Gastrocnemius medialis (tissue), 4 donors: Measurements from ENCODE around the gene MAD1L1. TPM values are rescaled to one million over a fixed set of nuclear protein-coding genes. Genes with fewer than 3 reads are reported as not detected.

Experiments used
- ATAC-seq, 2 donors: fragments of 150-250 bp; one replicate each; pipeline ENCODE4 v1.9.1; 2016
- DNase-seq, 2 donors: peaks; one replicate each; pipeline ENCODE4 v3.0.0-alpha.2; 2019
- H3K27ac ChIP-seq, 4 donors: fragments of 200-600 bp; sonication (generic); 1 replicate in 1 of 4; 2 replicates in 3 of 4; pipeline ENCODE4 v1.5.1; 2016 to 2018; ENCODE audit warnings: mild to moderate bottlenecking in 2 of 4, moderate library complexity in 1 of 4
- H3K27me3 ChIP-seq, 3 donors: fragments of 200-600 bp; sonication (generic) in 2 of 3; 1 replicate in 1 of 3; 2 replicates in 2 of 3; pipeline versions ENCODE4 v1.5.1 to v1.6.0; 2016 to 2019; ENCODE audit warnings: mild to moderate bottlenecking in 1 of 3, moderate library complexity in 1 of 3
- H3K36me3 ChIP-seq, 2 donors: fragments of 200-600 bp; sonication (generic) in 1 of 2; one replicate each; pipeline ENCODE4 v1.5.1; 2017 to 2018
- H3K4me1 ChIP-seq, 2 donors: fragments of 200-600 bp; sonication (generic) in 1 of 2; one replicate each; pipeline ENCODE4 v1.5.1; 2016 to 2017; ENCODE audit warnings: mild to moderate bottlenecking in 2 of 2
- H3K4me3 ChIP-seq, 4 donors: fragments of 200-600 bp; sonication (generic) in 3 of 4; 1 replicate in 1 of 4; 2 replicates in 3 of 4; pipeline ENCODE4 v1.5.1; 2016 to 2019; ENCODE audit warnings: mild to moderate bottlenecking in 2 of 4
- H3K9me3 ChIP-seq, 3 donors: fragments of 200-600 bp; sonication (generic) in 2 of 3; 1 replicate in 1 of 3; 2 replicates in 2 of 3; pipeline ENCODE4 v1.5.1; 2016 to 2019
- CTCF ChIP-seq, 5 experiments: fragments of 450-650 bp in 3 of 5; fragments of 200-600 bp in 2 of 5; sonication (generic) in 2 of 5; IDR thresholded peaks in 4 of 5; conservative IDR thresholded peaks in 1 of 5; 1 replicate in 4 of 5; 2 replicates in 1 of 5; pipeline ENCODE4 v1.5.1; 2016 to 2019; ENCODE audit warnings: antibody characterized with exemption in 5 of 5, mild to moderate bottlenecking in 3 of 5, moderate library complexity in 3 of 5
- POLR2A ChIP-seq, 2 donors: fragments of 450-650 bp; IDR thresholded peaks; one replicate each; pipeline ENCODE4 v1.6.1; 2017; ENCODE audit warnings: antibody characterized with exemption in 2 of 2, mild to moderate bottlenecking in 2 of 2, moderate library complexity in 2 of 2
- in situ Hi-C, 4 donors: fragments of 200-750 bp; cut with MboI; loops; one replicate each; pipeline versions ENCODE4 v1.15.0 to v1.8.0; 2017; ENCODE audit warnings: low sequenced_read_pairs in 4 of 4
- intact Hi-C: fragments of 100-400 bp; cut with DNase I; formaldehyde crosslinking; loops from one replicate; pipeline ENCODE4 v1.15.1; 2023; ENCODE audit warnings: low total_unique reads
- total RNA-seq, 4 donors: library from RNA; depleted of rRNA; stranded (reverse); fragments of >200 nt; gene quantifications; one replicate each; pipeline versions ENCODE4 v1.1.0 to v1.2.3, GENCODE V29; 2016

The MAD1L1 gene
- total RNA-seq, 4 donors from 2014 or later = 19.7 to 32.4 (median 22.7) TPM

DNA sequence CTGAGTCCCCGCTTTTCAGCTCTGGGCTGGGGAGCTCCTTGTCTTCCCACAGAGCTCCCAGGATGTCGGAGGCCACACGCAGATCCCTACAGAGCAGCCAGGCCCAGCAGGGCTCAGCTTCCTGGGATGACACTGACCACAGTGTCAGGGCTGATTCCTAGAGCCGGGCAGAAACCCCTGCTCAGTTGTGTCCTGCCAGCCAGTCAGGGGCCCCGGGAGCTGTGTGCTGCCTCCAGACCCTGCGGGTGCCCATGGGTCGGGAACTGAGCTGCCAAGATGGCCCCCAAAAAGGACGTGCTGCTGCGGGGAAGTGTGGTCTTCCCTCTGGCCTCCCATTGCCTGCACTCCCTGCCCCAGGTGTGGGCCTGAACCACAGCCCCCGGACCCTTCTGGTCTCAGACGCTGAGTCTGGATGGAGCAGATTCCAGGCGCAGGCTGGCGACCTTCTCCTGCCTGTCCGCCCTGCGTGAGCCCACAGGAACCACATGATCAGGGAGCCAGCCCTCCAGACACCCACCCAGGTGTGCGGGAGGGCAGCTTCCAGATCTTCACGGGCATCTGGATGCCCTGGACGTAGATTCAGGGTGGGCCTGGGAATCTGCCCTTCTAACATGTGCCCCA, 217.4 kb downstream of the MAD1L1 start:
- Histone ChIP-seq H3K4me1 (peaks cover 2 to 5% of the 10 kb centered on the region in 2 donors), H3K4me3 (no peak overlapping the region), H3K36me3 (no peaks in the 10 kb centered on the region), H3K9me3 (no peaks in the 10 kb centered on the region), H3K27ac (no peak overlapping the region), H3K27me3 (no peaks in the 10 kb centered on the region)
- in situ Hi-C loops = no loop called here
- DNase-seq = peak in 1 of 2 donors; percentile 8
- intact Hi-C loops = no loop called here
- TF ChIP-seq POLR2A (IDR thresholded peaks at IDR 0.05) = no peak
- no peak for ATAC-seq

- Histone ChIP-seq H3K27me3 (no peaks in the 10 kb centered on the region), H3K36me3 (no peaks in the 10 kb centered on the region), H3K9me3 (no peaks in the 10 kb centered on the region), H3K27ac (no peak overlapping the region), H3K4me3 (no peak overlapping the region), H3K4me1 (peaks cover 0 to 2% of the 10 kb centered on the region in 2 donors)
- TF ChIP-seq POLR2A (IDR thresholded peaks at IDR 0.05) (no peak), CTCF (IDR thresholded peaks at IDR 0.05 in 4 of 5, conservative IDR thresholded peaks at IDR 0.05 in 1 of 5) (no peak)
- in situ Hi-C loops (no loop called here), intact Hi-C loops (no loop called here)
- ATAC-seq (no peak), DNase-seq (peak in 1 of 2 donors; percentile 11)
Measured at GRCh38 chr7:2014391-2015241, 218.1 kb downstream of the MAD1L1 start.

- intact Hi-C loops (no loop called here), in situ Hi-C loops (no loop called here)
- DNase-seq (peak in 1 of 2 donors; percentile 7), ATAC-seq (no peak)
- H3K9me3 ChIP-seq = no peaks in the 10 kb centered on the region
- H3K4me3 ChIP-seq = no peak overlapping the region
- no peaks in the 10 kb centered on the region for H3K36me3 ChIP-seq
- no peak overlapping the region for H3K27ac ChIP-seq
- no peaks in the 10 kb centered on the region for H3K27me3 ChIP-seq
- peaks cover 0 to 12% of the 10 kb centered on the region in 2 donors for H3K4me1 ChIP-seq
- TF ChIP-seq CTCF (IDR thresholded peaks at IDR 0.05 in 4 of 5, conservative IDR thresholded peaks at IDR 0.05 in 1 of 5) = no peak
- TF ChIP-seq POLR2A (IDR thresholded peaks at IDR 0.05) = no peak
Measured at GRCh38 chr7:2013381-2014311, 219.1 kb downstream of the MAD1L1 start.

DNA sequence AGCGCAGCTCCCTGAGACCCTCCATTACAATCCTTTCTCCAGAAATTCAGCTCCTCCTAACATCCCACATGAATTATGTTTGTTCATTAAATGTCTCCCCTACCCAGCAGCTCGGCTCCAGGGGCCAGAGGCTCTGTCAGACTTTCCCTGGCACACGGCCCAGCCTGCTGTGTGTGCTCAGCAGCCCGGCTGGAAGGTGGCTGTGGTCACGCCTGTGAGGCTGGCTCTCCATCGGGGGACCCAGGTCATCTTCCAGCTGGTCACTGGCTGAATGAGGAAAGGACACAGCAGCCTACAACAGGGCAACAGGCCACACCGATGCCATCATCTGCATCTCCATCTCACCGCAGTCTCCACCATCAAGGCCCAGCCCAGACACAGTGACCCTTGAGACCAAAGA, 219.8 kb downstream of the MAD1L1 start:
- TF ChIP-seq CTCF (IDR thresholded peaks at IDR 0.05 in 4 of 5, conservative IDR thresholded peaks at IDR 0.05 in 1 of 5) = no peak
- TF ChIP-seq POLR2A (IDR thresholded peaks at IDR 0.05) = no peak
- H3K4me1 ChIP-seq = peaks cover 0 to 17% of the 10 kb centered on the region in 2 donors
- H3K4me3 ChIP-seq = no peak overlapping the region
- H3K36me3 ChIP-seq = no peaks in the 10 kb centered on the region
- ATAC-seq = no peak
- in situ Hi-C loops (no loop called here), intact Hi-C loops (no loop called here)
- no peak overlapping the region for H3K27ac ChIP-seq
- H3K9me3 ChIP-seq = no peaks in the 10 kb centered on the region
- H3K27me3 ChIP-seq = no peaks in the 10 kb centered on the region
- peak in 1 of 2 donors; percentile 8 for DNase-seq
